Astrocyte of the cerebellum (primary cell): ENCODE data around the gene GAGE1.
"Not testable (repeated sequence)": the region's sequence is repeated elsewhere in the genome, so short reads cannot be mapped to it uniquely, and the experiment has no call there.

ENCODE experiments used
- DNase-seq: peaks from one replicate; pipeline ENCODE4 v3.0.0-alpha.2; 2011; ENCODE audit warnings: low read depth
- H3K4me3 ChIP-seq: 2 replicates; pipeline ENCODE4 v1.5.1; 2011; ENCODE audit warnings: mild to moderate bottlenecking, low read depth, low read length, moderate library complexity
- in situ Hi-C: cut with HindIII; loops from 2 replicates; pipeline ENCODE4 v1.10.0; 2017; ENCODE audit warnings: low sequenced_read_pairs
- TF ChIP-seq, protein P1 (sequence below): IDR thresholded peaks from 2 replicates; pipeline ENCODE4 v1.5.1; 2012; ENCODE audit warnings: low read length, low read depth, moderate library complexity, mild to moderate bottlenecking; ENCODE audit errors: missing control alignments

Gene GAGE1

DNA sequence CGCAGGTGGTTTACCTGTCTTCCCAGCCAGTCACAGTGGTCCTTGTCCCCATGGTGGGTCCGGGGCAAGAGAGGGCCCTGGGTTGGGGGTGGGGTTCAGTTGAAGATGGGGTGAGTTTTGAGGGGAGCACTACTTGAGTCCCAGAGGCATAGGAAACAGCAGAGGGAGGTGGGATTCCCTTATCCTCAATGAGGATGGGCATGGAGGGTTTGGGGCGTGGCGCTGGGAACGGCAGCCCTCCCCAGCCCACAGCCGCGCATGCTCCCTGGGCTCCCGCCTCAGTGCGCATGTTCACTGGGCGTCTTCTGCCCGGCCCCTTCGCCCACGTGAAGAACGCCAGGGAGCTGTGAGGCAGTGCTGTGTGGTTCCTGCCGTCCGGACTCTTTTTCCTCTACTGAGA lies at the start of gene GAGE1:
Gene GAGE1, plus strand, starts transcription at position 301 of the 400 bp plus-strand sequence. CDS start 1,155 bp downstream, outside the sequence.
- DNase-seq, in situ Hi-C loops: not testable (repeated sequence)

DNA sequence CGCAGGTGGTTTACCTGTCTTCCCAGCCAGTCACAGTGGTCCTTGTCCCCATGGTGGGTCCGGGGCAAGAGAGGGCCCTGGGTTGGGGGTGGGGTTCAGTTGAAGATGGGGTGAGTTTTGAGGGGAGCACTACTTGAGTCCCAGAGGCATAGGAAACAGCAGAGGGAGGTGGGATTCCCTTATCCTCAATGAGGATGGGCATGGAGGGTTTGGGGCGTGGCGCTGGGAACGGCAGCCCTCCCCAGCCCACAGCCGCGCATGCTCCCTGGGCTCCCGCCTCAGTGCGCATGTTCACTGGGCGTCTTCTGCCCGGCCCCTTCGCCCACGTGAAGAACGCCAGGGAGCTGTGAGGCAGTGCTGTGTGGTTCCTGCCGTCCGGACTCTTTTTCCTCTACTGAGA lies 47.8 kb upstream of the GAGE1 start, which contains the start of gene GAGE12E:
Gene GAGE12E, plus strand, starts transcription at position 301 of the 400 bp plus-strand sequence. CDS start 1,155 bp downstream, outside the sequence.
- DNase-seq, in situ Hi-C loops: not testable (repeated sequence)

More for the DNA sequence above, at the start of gene GAGE1:
- H3K4me3 ChIP-seq, result not testable (repeated sequence)

GRCh38 chrX:49560542-49560941 lies 38.3 kb upstream of the GAGE1 start, which contains the start of gene GAGE12F:
TSS of gene GAGE12F (plus strand) at chrX:49560842. CDS start at chrX:49561997, 1,155 bp downstream.
- in situ Hi-C loops, H3K4me3 ChIP-seq, DNase-seq: not testable (repeated sequence)

More for the DNA sequence above, 47.8 kb upstream of the GAGE1 start, which contains the start of gene GAGE12E:
- H3K4me3 ChIP-seq, result not testable (repeated sequence)

- H3K4me3 ChIP-seq, DNase-seq, in situ Hi-C loops: not testable (repeated sequence)
These were observed 30.1 kb upstream of the GAGE1 start for GRCh38 chrX:49568728-49569127.

GRCh38 chrX:49569152-49569551 lies 29.7 kb upstream of the GAGE1 start:
- in situ Hi-C loops, DNase-seq, H3K4me3 ChIP-seq: not testable (repeated sequence)

DNA sequence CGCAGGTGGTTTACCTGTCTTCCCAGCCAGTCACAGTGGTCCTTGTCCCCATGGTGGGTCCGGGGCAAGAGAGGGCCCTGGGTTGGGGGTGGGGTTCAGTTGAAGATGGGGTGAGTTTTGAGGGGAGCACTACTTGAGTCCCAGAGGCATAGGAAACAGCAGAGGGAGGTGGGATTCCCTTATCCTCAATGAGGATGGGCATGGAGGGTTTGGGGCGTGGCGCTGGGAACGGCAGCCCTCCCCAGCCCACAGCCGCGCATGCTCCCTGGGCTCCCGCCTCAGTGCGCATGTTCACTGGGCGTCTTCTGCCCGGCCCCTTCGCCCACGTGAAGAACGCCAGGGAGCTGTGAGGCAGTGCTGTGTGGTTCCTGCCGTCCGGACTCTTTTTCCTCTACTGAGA lies 28.7 kb upstream of the GAGE1 start, which contains the start of gene GAGE12G:
Gene GAGE12G, plus strand, starts transcription at position 301 of the 400 bp plus-strand sequence. CDS start 1,155 bp downstream, outside the sequence.
- H3K4me3 ChIP-seq, in situ Hi-C loops: not testable (repeated sequence)

GRCh38 chrX:49579649-49580048 lies 19.2 kb upstream of the GAGE1 start, which contains the start of gene GAGE12H:
TSS of gene GAGE12H (plus strand) at chrX:49579949. CDS start at chrX:49581104, 1,155 bp downstream.
- DNase-seq, H3K4me3 ChIP-seq, in situ Hi-C loops: not testable (repeated sequence)

More for the DNA sequence above, 28.7 kb upstream of the GAGE1 start, which contains the start of gene GAGE12G:
- DNase-seq, result not testable (repeated sequence)

GRCh38 chrX:49589196-49589595 lies 9.6 kb upstream of the GAGE1 start, which contains the start of gene GAGE2A:
TSS of gene GAGE2A (plus strand) at chrX:49589496. CDS start at chrX:49590651, 1,155 bp downstream.
- DNase-seq, H3K4me3 ChIP-seq, in situ Hi-C loops: not testable (repeated sequence)

- in situ Hi-C loops, H3K4me3 ChIP-seq, DNase-seq: not testable (repeated sequence)
These were observed 8.9 kb upstream of the GAGE1 start for GRCh38 chrX:49589769-49590478.

GRCh38 chrX:49590488-49590887 lies 8.3 kb upstream of the GAGE1 start:
- in situ Hi-C loops, DNase-seq, H3K4me3 ChIP-seq: not testable (repeated sequence)

- TF ChIP-seq, protein P1, sequence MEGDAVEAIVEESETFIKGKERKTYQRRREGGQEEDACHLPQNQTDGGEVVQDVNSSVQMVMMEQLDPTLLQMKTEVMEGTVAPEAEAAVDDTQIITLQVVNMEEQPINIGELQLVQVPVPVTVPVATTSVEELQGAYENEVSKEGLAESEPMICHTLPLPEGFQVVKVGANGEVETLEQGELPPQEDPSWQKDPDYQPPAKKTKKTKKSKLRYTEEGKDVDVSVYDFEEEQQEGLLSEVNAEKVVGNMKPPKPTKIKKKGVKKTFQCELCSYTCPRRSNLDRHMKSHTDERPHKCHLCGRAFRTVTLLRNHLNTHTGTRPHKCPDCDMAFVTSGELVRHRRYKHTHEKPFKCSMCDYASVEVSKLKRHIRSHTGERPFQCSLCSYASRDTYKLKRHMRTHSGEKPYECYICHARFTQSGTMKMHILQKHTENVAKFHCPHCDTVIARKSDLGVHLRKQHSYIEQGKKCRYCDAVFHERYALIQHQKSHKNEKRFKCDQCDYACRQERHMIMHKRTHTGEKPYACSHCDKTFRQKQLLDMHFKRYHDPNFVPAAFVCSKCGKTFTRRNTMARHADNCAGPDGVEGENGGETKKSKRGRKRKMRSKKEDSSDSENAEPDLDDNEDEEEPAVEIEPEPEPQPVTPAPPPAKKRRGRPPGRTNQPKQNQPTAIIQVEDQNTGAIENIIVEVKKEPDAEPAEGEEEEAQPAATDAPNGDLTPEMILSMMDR, result no peak
- DNase-seq, result no peak
- in situ Hi-C loops, result no loop called here
- no peak overlapping the region for H3K4me3 ChIP-seq
These were observed 12.0 kb downstream of the GAGE1 start for GRCh38 chrX:49610718-49611310.

GRCh38 chrX:49618574-49618973 lies 19.8 kb downstream of the GAGE1 start:
- in situ Hi-C loops, result no loop called here

More at GRCh38 chrX:49618574-49618973, 19.8 kb downstream of the GAGE1 start:
- H3K4me3 ChIP-seq, result no peak overlapping the region
- DNase-seq, result no peak
- TF ChIP-seq, protein P1, result no peak
